ENCODE measurements around the gene PPP4R4.

- TF ChIP-seq, protein P1, sequence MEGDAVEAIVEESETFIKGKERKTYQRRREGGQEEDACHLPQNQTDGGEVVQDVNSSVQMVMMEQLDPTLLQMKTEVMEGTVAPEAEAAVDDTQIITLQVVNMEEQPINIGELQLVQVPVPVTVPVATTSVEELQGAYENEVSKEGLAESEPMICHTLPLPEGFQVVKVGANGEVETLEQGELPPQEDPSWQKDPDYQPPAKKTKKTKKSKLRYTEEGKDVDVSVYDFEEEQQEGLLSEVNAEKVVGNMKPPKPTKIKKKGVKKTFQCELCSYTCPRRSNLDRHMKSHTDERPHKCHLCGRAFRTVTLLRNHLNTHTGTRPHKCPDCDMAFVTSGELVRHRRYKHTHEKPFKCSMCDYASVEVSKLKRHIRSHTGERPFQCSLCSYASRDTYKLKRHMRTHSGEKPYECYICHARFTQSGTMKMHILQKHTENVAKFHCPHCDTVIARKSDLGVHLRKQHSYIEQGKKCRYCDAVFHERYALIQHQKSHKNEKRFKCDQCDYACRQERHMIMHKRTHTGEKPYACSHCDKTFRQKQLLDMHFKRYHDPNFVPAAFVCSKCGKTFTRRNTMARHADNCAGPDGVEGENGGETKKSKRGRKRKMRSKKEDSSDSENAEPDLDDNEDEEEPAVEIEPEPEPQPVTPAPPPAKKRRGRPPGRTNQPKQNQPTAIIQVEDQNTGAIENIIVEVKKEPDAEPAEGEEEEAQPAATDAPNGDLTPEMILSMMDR (conservative IDR thresholded peaks at IDR 0.05; ENCODE audit: low read depth, low read length) = no peak
- TF ChIP-seq RAD21 (IDR thresholded peaks at IDR 0.05; ENCODE audit: low read length) = no peak
- TF ChIP-seq CEBPB (IDR thresholded peaks at IDR 0.05; ENCODE audit: low read depth, low read length) = no peak
- TF ChIP-seq BHLHE40 (IDR thresholded peaks at IDR 0.05; ENCODE audit: low read depth, low read length) = no peak
- no peak for TF ChIP-seq POLR2A (IDR thresholded peaks at IDR 0.05; ENCODE audit: low read depth, low read length)
- no peak for TF ChIP-seq USF2 (IDR thresholded peaks at IDR 0.05; ENCODE audit: low read depth, low read length)
- TF ChIP-seq RCOR1 (IDR thresholded peaks at IDR 0.05; ENCODE audit: insufficient replicate concordance, low read length) = no peak
- TF ChIP-seq RFX5 (IDR thresholded peaks at IDR 0.05; ENCODE audit: low read depth, low read length) = no peak
- no peak for TF ChIP-seq MXI1 (IDR thresholded peaks at IDR 0.05; ENCODE audit: borderline replicate concordance, low read depth, low read length)
- TF ChIP-seq MAFK (IDR thresholded peaks at IDR 0.05; ENCODE audit: low read depth, low read length) = no peak
- no peak for TF ChIP-seq SMC3 (IDR thresholded peaks at IDR 0.05; ENCODE audit: low read depth, low read length)
- TF ChIP-seq CHD1 (IDR thresholded peaks at IDR 0.05; ENCODE audit: low read depth, low read length) = no peak
Observed at GRCh38 chr14:94269156-94269555, 95.0 kb downstream of the PPP4R4 start.

All from IMR-90 (cell line).